Upper lobe of left lung (tissue), 4 donors: ENCODE results near the gene MSGN1.

ENCODE experiments used
- CTCF ChIP-seq, 6 experiments: fragments of 450-650 bp in 4 of 6; fragments of 200-600 bp in 2 of 6; sonication (generic) in 2 of 6; IDR thresholded peaks; one replicate each; pipeline ENCODE4 v1.5.1; 2016 to 2019; ENCODE audit warnings: antibody characterized with exemption in 6 of 6
- EP300 ChIP-seq, 4 donors: sonication (generic); formaldehyde crosslinking; IDR thresholded peaks; one replicate each; pipeline ENCODE4 v1.5.1; 2017; ENCODE audit warnings: antibody characterized with exemption in 4 of 4, control low read depth in 2 of 4
- POLR2A ChIP-seq, 4 donors: fragments of 450-650 bp; IDR thresholded peaks; one replicate each; pipeline ENCODE4 v1.5.1; 2016 to 2017; ENCODE audit warnings: antibody characterized with exemption in 4 of 4, mild to moderate bottlenecking in 2 of 4
- POLR2AphosphoS5 ChIP-seq, 2 donors: sonication (generic); formaldehyde crosslinking; IDR thresholded peaks; one replicate each; pipeline ENCODE4 v1.5.1; 2017; ENCODE audit warnings: antibody characterized with exemption in 2 of 2

DNA sequence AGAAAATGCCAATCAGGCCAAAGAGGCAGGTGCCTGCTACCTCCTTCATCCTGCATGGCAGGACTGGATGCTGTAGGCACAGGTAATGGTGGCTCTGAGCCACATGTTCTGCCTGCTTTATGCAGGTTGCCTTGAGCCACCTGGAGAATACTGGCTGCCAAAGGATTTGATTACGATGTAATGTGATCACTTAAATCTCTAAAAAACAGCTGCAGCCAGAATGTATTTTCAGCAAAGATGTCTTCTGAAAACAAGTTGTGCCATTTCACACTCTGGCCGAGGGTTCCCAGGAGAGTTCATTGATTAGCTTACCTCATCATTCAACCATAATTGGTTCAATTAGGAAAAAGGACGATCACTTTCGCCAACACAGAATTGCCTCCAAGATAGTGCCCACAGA is 17.9 kb upstream of the MSGN1 start:
- TF ChIP-seq CTCF (IDR thresholded peaks at IDR 0.05), result no peak
- TF ChIP-seq POLR2AphosphoS5 (IDR thresholded peaks at IDR 0.05), result no peak
- TF ChIP-seq POLR2A (IDR thresholded peaks at IDR 0.05), result no peak
- TF ChIP-seq EP300 (IDR thresholded peaks at IDR 0.05), result no peak
